Mammary epithelial cell (primary cell): ENCODE data around the gene RNF128.
"Not testable (repeated sequence)": the region's sequence is repeated elsewhere in the genome, so short reads cannot be mapped to it uniquely, and the experiment has no call there.

Experiments
- CTCF ChIP-seq, 2 donors: IDR thresholded peaks in 1 of 2; conservative IDR thresholded peaks in 1 of 2; 2 replicates each; pipeline ENCODE4 v1.5.1; 2011 to 2012; ENCODE audit warnings: inconsistent platforms in 2 of 2, low read length in 2 of 2, mild to moderate bottlenecking in 2 of 2, control low read depth in 1 of 2, low read depth in 1 of 2; ENCODE audit not compliant: insufficient read depth in 1 of 2; ENCODE audit errors: extremely low read depth in 1 of 2
- EZH2 ChIP-seq: IDR thresholded peaks from 2 replicates; pipeline ENCODE4 v1.6.1; 2012; ENCODE audit warnings: low read length, inconsistent platforms, borderline replicate concordance

DNA sequence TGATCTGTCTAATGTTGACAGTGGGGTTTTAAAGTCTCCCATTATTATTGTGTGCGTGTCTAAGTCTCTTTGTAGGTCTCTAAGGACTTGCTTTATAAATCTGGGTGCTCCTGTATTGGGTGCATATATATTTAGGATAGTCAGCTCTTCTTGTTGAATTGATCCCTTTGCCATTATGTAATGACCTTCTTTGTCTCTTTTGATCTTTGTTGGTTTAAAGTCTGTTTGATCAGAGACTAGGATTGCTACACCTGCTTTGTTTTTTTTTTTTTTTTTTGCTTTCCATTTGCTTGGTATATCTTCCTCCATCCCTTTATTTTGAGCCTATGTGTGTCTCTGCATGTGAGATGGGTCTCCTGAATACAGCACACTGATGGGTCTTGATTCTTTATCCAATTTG is 42.8 kb downstream of the RNF128 start:
- TF ChIP-seq EZH2; CTCF (conservative IDR thresholded peaks at IDR 0.05 in 1 of 2, IDR thresholded peaks at IDR 0.05 in 1 of 2; ENCODE audit: extremely low read depth in 1 of 2, insufficient read depth in 1 of 2, low read depth in 1 of 2, low read length in 2 of 2): not testable (repeated sequence)
